Stimulated activated naive CD4-positive, alpha-beta T cell treated with Interleukin-2 at 50 U/mL for 16 hours (primary cell): ENCODE data around the gene SFMBT2.
"Not testable (repeated sequence)": the region's sequence is repeated elsewhere in the genome, so short reads cannot be mapped to it uniquely, and the experiment has no call there.

Source experiments
- DNase-seq: peaks from one replicate; lab custom pipeline; 2025; lab: John Stamatoyannopoulos, UW

Gene SFMBT2

DNA sequence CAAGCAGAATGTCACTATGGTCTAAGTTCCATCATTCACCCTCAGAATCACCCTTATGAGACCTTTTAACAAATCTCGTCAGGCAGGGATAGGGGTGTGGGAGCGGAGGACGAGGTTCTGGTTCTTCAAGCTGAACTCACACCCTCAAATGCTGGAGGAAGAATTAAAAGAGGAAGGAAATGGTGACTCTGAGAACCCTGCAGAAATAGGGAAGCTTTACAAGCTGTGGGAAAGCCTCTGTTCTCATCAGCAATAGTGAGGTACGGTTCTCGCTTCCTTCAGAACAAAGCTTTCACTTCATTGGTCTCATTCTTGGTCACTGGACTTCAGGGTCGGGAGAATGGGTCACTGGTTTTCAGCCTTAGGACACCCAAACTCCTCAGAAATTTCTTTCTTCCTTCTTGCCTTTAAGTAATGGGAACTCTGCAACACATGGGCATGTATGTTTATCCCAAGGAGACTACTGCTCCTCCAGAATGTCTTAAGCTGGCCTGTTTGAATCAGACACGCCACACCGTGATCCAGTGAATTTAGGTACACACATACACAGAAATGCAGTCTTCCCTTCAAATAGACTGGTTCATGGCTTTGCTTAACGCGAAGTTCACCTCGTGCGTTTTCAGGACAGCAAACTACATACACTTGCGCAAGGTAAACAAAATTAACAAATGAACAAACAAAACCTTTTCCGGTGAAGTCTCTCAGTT, 226.0 kb downstream of the SFMBT2 start:
- no peak for DNase-seq

DNA sequence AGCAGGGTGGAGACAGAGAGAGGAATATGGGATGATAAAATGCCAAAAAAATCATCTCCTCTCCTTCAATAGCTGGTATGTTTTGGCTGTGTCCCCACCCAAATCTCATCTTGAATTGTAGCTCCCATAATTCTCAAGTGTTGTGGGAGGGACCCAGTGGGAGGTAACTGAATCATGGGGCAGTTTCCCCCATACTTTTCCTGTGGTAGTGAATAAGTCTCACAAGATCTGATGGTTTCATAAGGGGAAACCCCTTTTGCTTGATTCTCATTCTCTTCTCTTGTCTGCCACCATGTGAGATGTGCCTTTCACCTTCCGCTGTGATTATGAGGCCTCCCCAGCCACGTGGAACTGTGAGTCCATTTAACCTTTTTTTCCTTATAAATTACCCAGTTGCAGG, 226.7 kb downstream of the SFMBT2 start:
- not testable (repeated sequence) for DNase-seq

DNA sequence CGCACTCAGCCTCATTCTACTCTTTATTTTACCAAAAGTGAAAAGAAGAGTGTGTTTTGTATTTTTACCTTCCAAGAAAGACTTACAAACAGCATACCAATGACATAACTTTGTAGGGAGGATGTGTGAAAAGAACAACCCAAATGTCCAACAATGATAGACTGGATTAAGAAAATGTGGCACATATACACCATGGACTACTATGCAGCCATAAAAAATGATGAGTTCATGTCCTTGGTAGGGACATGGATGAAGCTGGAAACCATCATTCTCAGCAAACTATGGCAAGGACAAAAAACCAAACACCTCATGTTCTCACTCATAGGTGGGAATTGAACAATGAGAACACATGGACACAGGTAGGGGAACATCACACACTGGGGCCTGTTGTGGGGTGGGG, 228.5 kb downstream of the SFMBT2 start:
- not testable (repeated sequence) for DNase-seq

DNA sequence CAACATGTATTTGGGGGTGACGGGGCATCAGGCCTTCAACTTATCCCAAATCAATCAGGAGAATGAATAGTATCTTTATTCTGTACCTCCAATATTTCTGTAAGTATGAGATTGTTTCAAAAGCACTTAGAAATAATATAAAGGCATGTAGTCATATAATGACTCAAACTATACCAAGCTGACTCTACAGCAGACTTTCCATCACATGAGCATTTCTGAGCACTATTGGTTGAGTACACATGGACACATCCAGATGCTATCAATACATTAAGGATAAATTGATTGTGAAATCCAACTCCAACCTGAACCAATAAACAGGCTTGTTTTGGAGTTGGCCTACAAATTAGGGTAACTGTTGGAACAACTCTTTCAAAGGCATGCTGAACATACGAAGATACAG, 229.4 kb downstream of the SFMBT2 start:
- no peak for DNase-seq

DNA sequence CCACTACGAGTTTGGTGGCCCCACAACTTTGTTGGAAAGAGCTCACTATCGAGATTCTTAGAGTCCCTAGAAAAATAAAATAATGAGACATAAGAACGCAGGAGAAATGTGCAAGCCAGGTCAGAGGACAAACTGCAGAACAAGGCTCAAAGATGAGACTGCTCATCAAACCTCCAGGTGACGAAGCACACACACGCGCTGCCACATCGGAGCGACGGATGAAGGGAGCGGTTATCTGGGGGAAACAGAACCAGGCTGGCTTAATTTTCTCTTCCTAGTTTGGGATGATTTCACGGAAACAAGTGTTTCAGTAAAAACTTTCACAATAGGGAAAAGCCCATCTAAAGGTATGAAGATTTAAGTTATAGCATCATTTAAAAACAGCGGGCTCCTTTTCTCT, 231.3 kb downstream of the SFMBT2 start:
- DNase-seq = no peak

DNA sequence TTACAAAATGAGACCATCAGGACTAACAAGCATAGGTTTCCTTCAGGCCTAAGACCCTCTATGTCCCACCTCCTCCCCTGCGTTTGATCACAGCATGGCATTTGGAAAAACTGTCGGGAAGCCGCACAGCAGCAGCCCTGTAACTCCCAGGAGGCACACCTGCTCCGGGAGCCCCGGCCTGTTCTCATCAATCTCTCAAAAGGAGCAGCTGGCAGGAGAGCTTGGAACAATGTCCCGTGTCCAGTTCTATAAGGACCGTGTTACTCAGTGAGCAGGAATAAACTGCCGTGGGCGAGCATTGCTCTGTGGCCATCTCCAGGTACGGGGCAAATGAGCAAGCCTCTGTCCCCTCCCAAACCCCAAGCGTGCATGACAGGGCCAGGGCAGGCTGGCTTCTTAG, 236.9 kb downstream of the SFMBT2 start:
- no peak for DNase-seq

- no peak for DNase-seq
Observed at GRCh38 chr10:7171825-7172224, 239.0 kb downstream of the SFMBT2 start.

- DNase-seq = no peak
Observed at GRCh38 chr10:7170626-7171322, 240.1 kb downstream of the SFMBT2 start.

DNA sequence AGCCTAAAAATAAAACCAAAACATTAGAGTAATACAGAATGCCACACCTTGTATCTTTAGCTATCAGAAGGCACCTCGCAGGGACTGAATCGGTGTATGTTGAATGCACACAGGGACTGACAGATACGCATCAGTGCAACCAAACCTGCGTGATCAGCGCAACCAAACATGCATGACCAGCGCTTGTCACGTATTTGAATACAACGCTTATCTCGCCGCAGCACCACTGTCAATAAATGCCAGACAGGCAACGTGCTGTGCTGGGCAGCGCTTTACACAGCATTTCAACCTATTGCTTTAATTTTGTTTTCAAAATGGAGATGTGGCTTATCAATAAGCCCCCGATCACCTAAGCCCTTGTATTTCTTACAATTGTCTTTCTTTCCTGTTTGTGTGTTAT, 242.4 kb downstream of the SFMBT2 start:
- DNase-seq = no peak

DNA sequence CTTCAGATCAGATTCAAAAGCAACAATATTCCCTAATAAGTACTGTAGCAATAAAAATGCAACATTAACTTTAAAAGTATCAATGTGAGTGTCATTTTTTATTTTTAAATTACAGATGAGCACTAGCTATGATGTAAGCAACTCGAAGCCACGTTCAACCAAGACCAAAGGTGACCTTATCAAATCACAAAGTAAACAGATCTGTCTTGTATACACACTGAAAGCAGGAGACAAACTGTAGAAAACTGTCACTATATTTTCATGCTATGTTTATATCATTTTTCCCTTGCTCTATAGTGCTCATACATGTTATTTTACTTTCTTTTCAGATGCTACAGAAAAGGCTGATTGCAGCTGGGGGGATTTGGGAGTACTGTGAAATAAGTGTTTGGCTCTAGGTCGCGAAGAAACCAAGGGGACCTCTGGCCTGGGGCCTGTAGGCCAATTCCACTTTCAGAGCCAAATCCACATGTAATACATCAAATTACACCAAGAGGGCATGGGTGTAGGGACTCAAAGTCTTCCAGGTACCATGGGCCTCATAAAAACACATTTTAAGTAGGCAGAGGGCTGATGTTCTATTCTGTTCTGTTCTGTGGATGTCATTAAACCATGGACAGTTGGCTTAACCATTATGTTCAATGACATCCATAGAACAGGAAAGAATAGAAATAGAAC, 245.2 kb downstream of the SFMBT2 start:
- no peak for DNase-seq

- no peak for DNase-seq
Observed at GRCh38 chr10:7164955-7165354, 245.9 kb downstream of the SFMBT2 start.

DNA sequence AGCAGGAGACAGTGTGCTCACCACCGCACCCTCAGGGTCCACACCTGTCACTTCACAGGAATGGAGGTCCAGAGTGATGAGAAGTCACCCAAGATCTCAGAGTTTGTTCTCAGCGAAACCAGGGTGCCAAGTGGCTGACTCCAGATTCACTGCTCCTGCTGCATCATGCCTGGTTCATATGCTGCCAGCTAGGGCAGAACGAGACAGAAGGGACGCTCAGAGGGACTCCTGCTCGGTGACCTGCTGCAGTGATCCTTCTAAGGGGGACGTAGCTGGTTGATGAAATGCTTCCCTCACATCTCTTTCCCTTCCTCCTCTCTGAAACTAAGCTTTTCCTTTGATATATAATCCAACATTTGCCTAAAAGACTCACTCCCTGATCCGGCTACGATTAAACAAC, 248.5 kb downstream of the SFMBT2 start:
- DNase-seq = no peak

DNA sequence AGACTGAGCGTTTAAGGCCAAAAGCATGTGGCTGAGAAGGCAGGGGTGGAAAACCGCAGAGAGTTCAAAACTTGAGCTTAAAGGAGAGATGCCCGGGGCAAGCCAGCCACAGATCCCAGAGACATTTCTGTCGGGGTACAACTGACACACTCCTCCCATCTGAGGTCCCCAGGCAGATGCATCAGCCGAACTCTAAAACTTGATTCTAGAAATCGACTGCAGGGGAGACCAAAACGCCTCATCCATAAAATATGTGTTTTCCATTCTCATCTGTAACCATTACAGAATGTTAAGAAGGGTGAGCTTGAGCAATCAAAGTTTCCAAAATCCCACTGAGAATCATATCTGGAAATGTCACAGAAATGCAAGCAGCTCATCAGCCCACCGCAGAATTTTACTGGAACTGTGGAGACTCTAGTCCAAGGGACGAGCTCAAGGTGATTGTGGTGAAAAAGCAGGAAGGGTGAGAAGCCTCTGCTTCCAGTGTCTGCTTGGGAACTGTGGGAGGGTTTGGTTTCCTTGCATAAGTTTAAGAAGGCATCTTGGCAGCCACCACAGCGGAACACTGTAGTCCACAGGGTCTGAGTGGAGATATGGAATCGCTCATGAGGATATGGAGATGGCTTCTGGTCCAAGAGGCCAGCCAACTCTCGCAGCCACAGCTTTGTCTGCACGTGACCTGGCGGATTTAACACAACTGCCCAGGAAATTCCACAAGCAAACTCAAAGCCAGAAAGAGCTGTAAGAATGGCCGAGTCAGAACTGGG, 249.2 kb downstream of the SFMBT2 start:
- DNase-seq = no peak

DNA sequence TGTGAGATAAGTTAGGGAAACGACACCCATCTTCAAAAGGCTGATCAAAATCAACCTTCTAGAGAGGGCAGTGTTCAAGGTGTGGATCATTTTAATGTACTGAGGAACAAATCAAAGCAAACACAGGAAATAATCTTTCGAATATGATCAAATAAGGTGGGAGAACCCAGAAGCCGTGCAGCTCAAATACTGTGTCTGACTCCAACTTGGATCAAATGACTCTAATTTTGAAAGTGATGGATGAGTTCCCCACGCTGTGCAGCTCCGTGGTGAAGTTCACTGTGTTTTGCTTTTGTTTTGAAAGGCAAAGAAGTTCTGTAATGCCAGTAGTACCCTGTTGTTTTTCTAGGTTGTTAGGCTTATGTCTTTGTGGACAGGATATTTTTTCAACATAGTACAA, 250.9 kb downstream of the SFMBT2 start:
- DNase-seq = no peak

GRCh38 chr10:7159517-7159916, 251.3 kb downstream of the SFMBT2 start:
- no peak for DNase-seq

DNA sequence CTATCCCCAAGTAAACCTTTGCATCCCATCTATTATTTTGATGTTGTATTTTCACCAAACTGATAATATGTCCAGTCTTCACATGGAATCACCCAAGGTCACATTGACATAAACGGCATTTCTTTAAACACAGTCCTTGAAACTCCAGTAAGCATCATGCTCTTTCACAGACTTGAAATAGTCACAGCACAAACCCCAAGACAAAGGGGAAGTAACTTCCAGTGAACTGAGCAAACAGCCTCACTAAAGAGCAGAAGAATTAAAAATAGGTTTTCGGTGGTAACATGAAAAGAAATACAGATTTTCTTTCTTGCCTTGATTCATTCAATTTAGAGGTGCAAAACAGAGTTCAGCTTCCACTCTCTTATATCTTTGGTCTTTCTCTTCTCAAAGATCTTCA, 253.7 kb downstream of the SFMBT2 start:
- DNase-seq = no peak

DNA sequence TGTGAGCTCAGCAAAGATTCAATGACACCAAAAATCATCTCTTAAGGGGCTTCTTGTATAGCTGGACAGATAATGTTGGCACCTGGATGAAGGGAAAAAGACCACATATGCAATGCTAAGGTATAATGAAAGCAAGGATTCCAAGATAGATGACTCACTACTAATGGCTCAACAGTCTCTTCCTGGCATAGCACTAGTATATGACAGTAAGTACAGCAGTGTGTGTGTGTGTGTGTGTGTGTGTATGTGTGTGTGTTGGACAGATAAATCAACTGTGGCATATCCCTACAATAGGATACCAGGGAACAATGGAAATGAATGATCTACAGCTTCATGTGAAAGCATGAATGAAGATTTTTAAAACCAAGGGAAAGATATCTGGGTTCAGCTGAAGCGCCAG, 257.1 kb downstream of the SFMBT2 start:
- DNase-seq = no peak

DNA sequence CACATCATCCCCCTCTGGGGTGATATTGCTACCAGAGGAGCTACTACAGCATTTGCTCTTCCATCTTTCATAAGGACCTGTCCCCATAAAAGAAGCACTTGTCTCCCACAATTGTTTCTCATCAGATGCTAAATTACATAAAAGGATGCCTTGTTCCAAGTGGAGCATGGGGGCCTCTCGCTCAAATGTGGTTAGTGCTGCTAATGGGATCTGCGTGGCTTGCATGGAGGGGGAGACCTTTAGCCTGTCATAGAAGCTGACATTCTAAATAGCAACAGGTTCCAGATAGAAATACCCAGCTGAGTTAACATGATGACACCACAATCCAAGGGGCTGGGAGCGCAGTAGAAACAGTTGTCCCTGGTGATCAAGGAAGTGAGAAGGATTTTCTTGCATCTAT, 257.9 kb downstream of the SFMBT2 start:
- no peak for DNase-seq

DNA sequence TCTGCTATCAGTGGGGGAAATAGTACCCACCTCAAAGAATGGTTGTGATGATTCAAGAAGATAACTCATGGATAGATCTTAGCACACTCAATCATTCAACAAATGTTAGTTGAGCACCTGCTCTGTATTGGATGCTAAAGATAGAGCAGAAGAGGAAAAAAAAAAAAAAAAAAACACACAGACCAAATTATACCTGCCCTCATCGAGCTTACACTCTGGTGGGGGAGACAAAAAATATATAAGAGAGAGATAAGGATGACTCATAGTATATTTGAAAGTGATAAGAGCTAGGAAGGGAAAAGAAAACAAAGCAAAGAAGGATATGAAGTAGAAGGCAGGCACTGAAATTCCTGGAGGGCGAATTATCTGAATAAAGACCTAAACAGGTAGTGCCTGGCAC, 258.5 kb downstream of the SFMBT2 start:
- no peak for DNase-seq

DNA sequence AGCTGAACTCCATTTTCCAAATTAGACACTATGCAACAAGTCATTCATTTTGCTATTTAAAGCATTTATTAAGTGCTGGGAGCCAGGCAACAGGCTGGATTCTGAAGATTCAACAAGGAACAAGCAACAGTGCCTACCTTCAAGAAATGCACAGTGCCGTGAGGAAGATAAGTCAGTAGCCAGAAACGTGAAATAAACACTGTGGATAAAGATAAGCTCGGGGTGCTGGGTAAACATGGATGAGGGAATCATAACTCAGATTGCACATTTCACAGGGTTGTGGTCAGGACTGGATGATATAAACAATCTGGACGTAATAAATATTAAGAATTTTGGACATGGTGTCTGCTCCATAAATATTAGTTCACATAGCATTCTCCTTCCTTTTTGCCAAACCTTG, 259.3 kb downstream of the SFMBT2 start:
- DNase-seq = no peak

DNA sequence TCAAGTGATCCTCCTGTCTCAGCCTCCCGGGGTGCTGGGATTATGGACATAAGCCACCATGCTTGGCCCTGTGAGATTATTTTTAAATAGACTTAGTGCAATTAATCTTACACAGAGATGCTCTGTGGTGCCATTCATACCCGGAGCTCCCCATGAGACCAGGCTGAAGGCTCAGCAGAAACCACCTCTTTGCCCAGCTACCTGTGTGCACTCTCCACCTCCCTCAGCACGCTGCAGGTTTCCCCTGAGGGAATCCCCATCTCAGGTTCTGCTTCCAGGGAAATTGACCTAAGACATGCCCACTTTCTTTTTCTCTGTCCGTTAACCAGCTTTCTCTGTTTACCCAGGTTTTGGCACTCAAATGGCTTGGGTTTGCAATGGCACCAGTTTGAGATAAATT, 260.5 kb downstream of the SFMBT2 start:
- no peak for DNase-seq

DNA sequence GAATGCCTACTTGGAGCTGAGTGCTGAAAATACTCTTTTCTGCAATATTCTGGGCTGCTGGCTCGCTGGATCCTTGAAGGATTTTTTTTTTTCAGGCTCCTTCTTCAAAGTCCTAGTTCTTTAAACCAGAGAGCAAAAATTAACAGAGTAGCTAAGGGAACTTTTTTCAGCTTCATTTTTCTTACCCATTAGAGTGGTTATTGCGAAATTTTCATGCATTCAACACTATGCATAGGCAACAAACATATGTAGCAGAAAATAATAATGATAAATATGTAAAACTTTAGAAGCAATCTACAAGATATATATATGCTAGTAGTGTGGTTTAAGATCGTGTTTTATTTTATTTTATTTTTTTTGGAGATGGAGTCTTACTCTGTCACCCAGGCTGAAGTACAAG, 264.6 kb downstream of the SFMBT2 start:
- no peak for DNase-seq

- DNase-seq = no peak
Observed at GRCh38 chr10:7136016-7136415, 274.8 kb downstream of the SFMBT2 start.
